ENCODE measurements around the gene COX5B. TPM values are rescaled to one million over a fixed set of nuclear protein-coding genes. Genes with fewer than 3 reads are reported as not detected.
"Not testable (repeated sequence)": the region's sequence is repeated elsewhere in the genome, so short reads cannot be mapped to it uniquely, and the experiment has no call there.

COX5B gene
- total RNA-seq, 1 experiment from 2014 or later, result 310 TPM

- H4K20me1 ChIP-seq (ENCODE audit: insufficient read depth); H3K27ac ChIP-seq; POLR2A ChIA-PET (ENCODE audit: unreplicated experiment); H3K27me3 ChIP-seq (ENCODE audit: insufficient read depth, low read depth); H3F3A ChIP-seq (ENCODE audit: insufficient read depth, low read depth); DNase-seq; H3K36me3 ChIP-seq (ENCODE audit: low read depth); H3K4me2 ChIP-seq; H3K9me2 ChIP-seq (ENCODE audit: insufficient read depth); CTCF ChIA-PET; H3K4me3 ChIP-seq; intact Hi-C loops (cut with micrococcal nuclease; ENCODE audit: unreplicated experiment); H3K4me1 ChIP-seq (replicated peaks; ENCODE audit: insufficient read depth); H3K9me3 ChIP-seq (ENCODE audit: insufficient read depth, low read depth); H2AFZ ChIP-seq; H3K79me2 ChIP-seq (ENCODE audit: low read depth); BruUV-seq (replicated peaks): not testable (repeated sequence)
Observed at GRCh38 chr2:97611895-97612294, 34.0 kb upstream of the COX5B start.

- BruUV-seq (replicated peaks); DNase-seq; H2AFZ ChIP-seq; H3K4me2 ChIP-seq; H3K9me3 ChIP-seq (ENCODE audit: insufficient read depth, low read depth); H3K27me3 ChIP-seq (ENCODE audit: insufficient read depth, low read depth); H3K27ac ChIP-seq; H4K20me1 ChIP-seq (ENCODE audit: insufficient read depth); H3K36me3 ChIP-seq (ENCODE audit: low read depth); intact Hi-C loops (cut with micrococcal nuclease; ENCODE audit: unreplicated experiment); H3K79me2 ChIP-seq (ENCODE audit: low read depth); H3K9me2 ChIP-seq (ENCODE audit: insufficient read depth); POLR2A ChIA-PET (ENCODE audit: unreplicated experiment); H3K4me3 ChIP-seq; H3F3A ChIP-seq (ENCODE audit: insufficient read depth, low read depth); H3K4me1 ChIP-seq (replicated peaks; ENCODE audit: insufficient read depth); CTCF ChIA-PET: not testable (repeated sequence)
Observed at GRCh38 chr2:97615746-97616145, 30.1 kb upstream of the COX5B start.

GRCh38 chr2:97617911-97618310, 28.0 kb upstream of the COX5B start:
- Histone ChIP-seq H3K79me2 (ENCODE audit: low read depth) (no peaks in the 10 kb centered on the region), H3K9me2 (ENCODE audit: insufficient read depth) (no peaks in the 10 kb centered on the region), H3K4me3 (no peak overlapping the region), H2AFZ (no peak overlapping the region), H4K20me1 (ENCODE audit: insufficient read depth) (no peaks in the 10 kb centered on the region), H3K27me3 (ENCODE audit: insufficient read depth, low read depth) (no peaks in the 10 kb centered on the region), H3K36me3 (ENCODE audit: low read depth) (no peaks in the 10 kb centered on the region), H3K27ac (no peak overlapping the region), H3K9me3 (ENCODE audit: insufficient read depth, low read depth) (no peaks in the 10 kb centered on the region), H3K4me1 (replicated peaks; ENCODE audit: insufficient read depth) (no peaks in the 10 kb centered on the region), H3K4me2 (no peak overlapping the region), H3F3A (ENCODE audit: insufficient read depth, low read depth) (no peaks in the 10 kb centered on the region)
- intact Hi-C loops (cut with micrococcal nuclease; ENCODE audit: unreplicated experiment), result no loop called here
- no TSS peak for BruUV-seq (replicated peaks)
- ChIA-PET CTCF (no interaction called here), POLR2A (ENCODE audit: unreplicated experiment) (no interaction called here)
- TF ChIP-seq EZH2 (IDR thresholded peaks at IDR 0.05; ENCODE audit: low read depth), result no peak
- no peak for TF ChIP-seq CTCF (conservative IDR thresholded peaks at IDR 0.05)
- DNase-seq, result no peak

- BruUV-seq (replicated peaks); H3K4me3 ChIP-seq; H3K27ac ChIP-seq; H3K9me3 ChIP-seq (ENCODE audit: insufficient read depth, low read depth); H3K9me2 ChIP-seq (ENCODE audit: insufficient read depth); H3F3A ChIP-seq (ENCODE audit: insufficient read depth, low read depth); H4K20me1 ChIP-seq (ENCODE audit: insufficient read depth); H3K27me3 ChIP-seq (ENCODE audit: insufficient read depth, low read depth); H3K4me1 ChIP-seq (replicated peaks; ENCODE audit: insufficient read depth); intact Hi-C loops (cut with micrococcal nuclease; ENCODE audit: unreplicated experiment); H3K79me2 ChIP-seq (ENCODE audit: low read depth); H3K36me3 ChIP-seq (ENCODE audit: low read depth); CTCF ChIA-PET; H3K4me2 ChIP-seq; H2AFZ ChIP-seq: not testable (repeated sequence)
- POLR2A ChIA-PET (ENCODE audit: unreplicated experiment), result interaction anchor here (0.7 kb wide), 1 partner anchor 754 kb away, joined by 5 read pairs; no protein-coding TSS in a partner anchor
- DNase-seq, result peak in 1 of 2 experiments; percentile 29
Observed at GRCh38 chr2:97618939-97619827, 26.7 kb upstream of the COX5B start.

- H3K4me1 ChIP-seq (replicated peaks; ENCODE audit: insufficient read depth); H3K4me2 ChIP-seq; H3K4me3 ChIP-seq; BruUV-seq (replicated peaks); H3K9me2 ChIP-seq (ENCODE audit: insufficient read depth); H2AFZ ChIP-seq; DNase-seq; H3K36me3 ChIP-seq (ENCODE audit: low read depth); H4K20me1 ChIP-seq (ENCODE audit: insufficient read depth); H3K79me2 ChIP-seq (ENCODE audit: low read depth); H3K9me3 ChIP-seq (ENCODE audit: insufficient read depth, low read depth); POLR2A ChIA-PET (ENCODE audit: unreplicated experiment); H3K27ac ChIP-seq; H3F3A ChIP-seq (ENCODE audit: insufficient read depth, low read depth); intact Hi-C loops (cut with micrococcal nuclease; ENCODE audit: unreplicated experiment); H3K27me3 ChIP-seq (ENCODE audit: insufficient read depth, low read depth); CTCF ChIA-PET: not testable (repeated sequence)
Observed at GRCh38 chr2:97620492-97620891, 25.4 kb upstream of the COX5B start.

- H3K27me3 ChIP-seq (ENCODE audit: insufficient read depth, low read depth); H4K20me1 ChIP-seq (ENCODE audit: insufficient read depth); H3K9me3 ChIP-seq (ENCODE audit: insufficient read depth, low read depth); POLR2A ChIA-PET (ENCODE audit: unreplicated experiment); H3K4me2 ChIP-seq; H3K36me3 ChIP-seq (ENCODE audit: low read depth); H3F3A ChIP-seq (ENCODE audit: insufficient read depth, low read depth); CTCF ChIA-PET; H3K9me2 ChIP-seq (ENCODE audit: insufficient read depth); H3K4me1 ChIP-seq (replicated peaks; ENCODE audit: insufficient read depth); H2AFZ ChIP-seq; DNase-seq; intact Hi-C loops (cut with micrococcal nuclease; ENCODE audit: unreplicated experiment); BruUV-seq (replicated peaks); H3K27ac ChIP-seq; H3K4me3 ChIP-seq; H3K79me2 ChIP-seq (ENCODE audit: low read depth): not testable (repeated sequence)
Observed at GRCh38 chr2:97622976-97623375, 22.9 kb upstream of the COX5B start.
